ENCODE results near the gene AASS.
"Not testable (repeated sequence)": the region's sequence is repeated elsewhere in the genome, so short reads cannot be mapped to it uniquely, and the experiment has no call there.

Gene AASS

GRCh38 chr7:122143751-122144711, at the start of gene AASS:
AASS (minus strand) TSS chr7:122144249; CDS start chr7:122133726, 10,523 bp downstream.
- H3K4me3 ChIP-seq (ENCODE audit: control insufficient read depth, low read depth, low read length): peak within 1 kb of the TSS; percentile 88
- DNase-seq (ENCODE audit: low read depth): peak; percentile 96
- no peak for TF ChIP-seq CTCF (conservative IDR thresholded peaks at IDR 0.05; ENCODE audit: control insufficient read depth, insufficient read depth, low read depth, low read length)

DNA sequence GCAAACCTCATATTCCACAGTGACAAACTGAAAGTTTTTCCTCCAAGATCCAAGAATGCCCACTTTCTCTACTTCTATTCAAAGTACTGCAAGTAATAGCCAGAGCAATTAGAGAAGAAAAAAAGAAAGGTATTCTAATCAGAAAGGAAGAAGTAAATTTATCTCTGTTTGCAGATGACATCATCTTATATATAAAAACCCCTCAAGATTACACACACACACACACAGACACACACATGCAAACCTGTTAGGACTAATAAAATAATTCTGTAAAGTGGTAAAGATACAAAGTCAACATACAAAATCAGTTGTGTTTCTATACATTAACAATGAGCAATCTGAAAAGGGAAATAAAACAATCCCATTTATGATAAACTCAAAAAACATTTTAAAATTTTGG, 44.7 kb upstream of the AASS start:
- DNase-seq (ENCODE audit: low read depth): no peak
- H3K4me3 ChIP-seq (ENCODE audit: control insufficient read depth, low read depth, low read length): no peak overlapping the region
- TF ChIP-seq CTCF (conservative IDR thresholded peaks at IDR 0.05; ENCODE audit: control insufficient read depth, insufficient read depth, low read depth, low read length): no peak

- DNase-seq (ENCODE audit: low read depth): no peak
- no peak overlapping the region for H3K4me3 ChIP-seq (ENCODE audit: control insufficient read depth, low read depth, low read length)
- TF ChIP-seq CTCF (conservative IDR thresholded peaks at IDR 0.05; ENCODE audit: control insufficient read depth, insufficient read depth, low read depth, low read length): no peak
Observed at GRCh38 chr7:122183106-122183505, 39.1 kb upstream of the AASS start.

- no peak overlapping the region for H3K4me3 ChIP-seq (ENCODE audit: control insufficient read depth, low read depth, low read length)
- TF ChIP-seq CTCF (conservative IDR thresholded peaks at IDR 0.05; ENCODE audit: control insufficient read depth, insufficient read depth, low read depth, low read length): no peak
- DNase-seq (ENCODE audit: low read depth): no peak
Observed at GRCh38 chr7:122182081-122182480, 38.0 kb upstream of the AASS start.

- not testable (repeated sequence) for DNase-seq (ENCODE audit: low read depth); H3K4me3 ChIP-seq (ENCODE audit: control insufficient read depth, low read depth, low read length)
Observed at GRCh38 chr7:122172144-122172543, 28.1 kb upstream of the AASS start.

DNA sequence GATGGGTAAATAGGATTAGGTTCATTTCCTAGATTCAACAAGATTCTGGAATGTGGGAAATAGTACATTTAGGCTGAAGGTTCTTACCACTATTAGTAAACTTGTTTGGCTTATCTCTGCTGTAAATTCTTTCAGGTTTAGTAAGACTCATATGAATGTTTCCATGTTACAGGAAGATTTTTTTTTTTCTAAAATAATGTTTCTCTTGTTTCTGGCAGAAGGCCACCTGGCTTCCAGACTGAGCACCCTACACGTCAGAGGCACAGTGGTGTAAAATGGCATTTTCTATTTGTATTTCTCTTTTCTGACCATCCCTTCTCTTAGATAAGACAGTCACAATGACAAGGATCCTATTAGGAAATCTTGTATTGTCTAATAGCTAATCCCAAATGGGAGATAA, 22.7 kb upstream of the AASS start:
- peak; percentile 56 for DNase-seq (ENCODE audit: low read depth)
- H3K4me3 ChIP-seq (ENCODE audit: control insufficient read depth, low read depth, low read length): no peak overlapping the region
- no peak for TF ChIP-seq CTCF (conservative IDR thresholded peaks at IDR 0.05; ENCODE audit: control insufficient read depth, insufficient read depth, low read depth, low read length)

- DNase-seq (ENCODE audit: low read depth): no peak
- no peak for TF ChIP-seq CTCF (conservative IDR thresholded peaks at IDR 0.05; ENCODE audit: control insufficient read depth, insufficient read depth, low read depth, low read length)
- H3K4me3 ChIP-seq (ENCODE audit: control insufficient read depth, low read depth, low read length): no peak overlapping the region
Observed at GRCh38 chr7:122166275-122166674, 22.2 kb upstream of the AASS start.

Measured in fibroblast of mammary gland (primary cell).